Epithelial cell of esophagus (primary cell): ENCODE data around the gene CACHD1.
A peak's percentile ranks its signal among the peaks of the same experiment; 100 is the strongest.

ENCODE experiments used
- DNase-seq: peaks from one replicate; pipeline ENCODE4 v3.0.0; 2010; ENCODE audit warnings: low read depth
- H3K4me3 ChIP-seq: 2 replicates; pipeline ENCODE4 v1.5.1; 2011; ENCODE audit warnings: mild to moderate bottlenecking, low read length, control low read depth
- CTCF ChIP-seq: IDR thresholded peaks from 2 replicates; pipeline ENCODE4 v1.5.1; 2011; ENCODE audit warnings: low read depth, mild to moderate bottlenecking, low read length, control low read depth, inconsistent platforms; ENCODE audit not compliant: insufficient read depth; ENCODE audit errors: missing control alignments

The CACHD1 gene

DNA sequence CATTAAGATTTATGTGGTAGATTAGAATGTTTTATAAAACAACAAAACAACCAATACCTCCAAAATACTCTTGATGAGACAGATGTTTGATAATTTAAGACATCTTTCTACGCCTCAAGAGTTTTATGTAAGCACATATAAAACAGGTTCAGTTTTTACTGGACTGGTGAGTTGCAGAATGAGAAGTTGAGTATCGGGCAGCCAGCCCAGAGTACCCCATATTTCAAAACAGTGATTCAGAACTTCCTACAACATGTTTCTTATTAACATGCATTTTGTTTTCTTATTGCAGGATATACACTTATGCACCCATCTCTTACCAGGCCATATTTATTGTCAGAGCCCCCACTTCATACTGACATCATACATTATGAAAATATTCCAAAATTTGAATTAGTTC is 183.5 kb downstream of the CACHD1 start:
- no peak for TF ChIP-seq CTCF
- H3K4me3 ChIP-seq, result no peak overlapping the region
- DNase-seq, result no peak

- TF ChIP-seq CTCF, result no peak
- DNase-seq, result peak; percentile 61
- H3K4me3 ChIP-seq, result no peak overlapping the region
These were observed 184.8 kb downstream of the CACHD1 start for GRCh38 chr1:64654519-64655341.

DNA sequence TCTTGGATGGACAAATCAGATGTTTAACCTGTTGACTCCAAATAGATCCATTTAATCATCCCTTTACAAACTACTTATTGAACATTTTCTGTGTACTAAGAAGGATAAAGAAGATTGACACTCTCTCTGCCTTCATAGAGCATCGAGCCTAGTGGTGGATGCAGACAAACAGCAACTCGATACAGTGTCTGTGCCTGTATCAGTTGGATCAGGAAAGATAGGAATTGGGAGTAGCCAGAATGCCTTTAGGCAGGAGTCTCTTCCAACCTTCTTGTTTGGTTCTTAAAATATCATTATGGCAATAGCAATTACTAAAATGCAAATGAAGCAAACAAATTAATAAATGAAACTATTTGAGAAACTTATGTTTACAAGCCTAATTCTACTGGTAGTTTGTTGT is 185.9 kb downstream of the CACHD1 start:
- no peak overlapping the region for H3K4me3 ChIP-seq
- TF ChIP-seq CTCF, result no peak
- DNase-seq, result no peak

DNA sequence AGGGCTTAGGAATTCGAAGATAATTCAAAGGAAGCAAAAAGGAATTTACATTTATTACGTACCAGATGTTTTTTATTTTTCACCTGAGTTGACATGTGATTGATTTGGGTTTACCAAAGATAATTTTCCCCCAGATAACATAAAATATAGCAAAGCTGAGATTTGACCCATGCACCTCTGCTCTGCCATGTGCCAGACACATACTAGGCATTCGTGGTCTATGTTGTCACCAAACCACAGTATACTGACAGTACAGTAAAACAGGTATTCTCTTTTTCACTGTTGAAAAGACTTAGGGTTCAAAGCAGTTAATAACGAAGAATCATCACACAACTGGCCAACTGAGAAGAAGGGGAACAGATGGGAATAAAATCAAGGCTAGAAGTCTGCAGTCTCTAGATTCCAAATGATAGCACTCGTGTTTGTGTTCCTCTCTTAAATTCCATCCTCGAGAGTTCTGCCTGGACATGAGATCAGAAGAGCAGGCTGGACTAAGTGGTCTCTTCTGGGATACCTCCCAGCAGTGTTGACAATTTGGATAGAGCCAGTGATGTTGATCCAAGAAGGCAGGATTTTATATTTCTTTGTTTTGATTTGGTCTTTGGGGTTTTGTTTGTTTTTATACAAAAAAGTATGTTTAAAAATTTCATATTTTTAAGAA is 189.7 kb downstream of the CACHD1 start:
- no peak overlapping the region for H3K4me3 ChIP-seq
- no peak for TF ChIP-seq CTCF
- DNase-seq, result no peak

DNA sequence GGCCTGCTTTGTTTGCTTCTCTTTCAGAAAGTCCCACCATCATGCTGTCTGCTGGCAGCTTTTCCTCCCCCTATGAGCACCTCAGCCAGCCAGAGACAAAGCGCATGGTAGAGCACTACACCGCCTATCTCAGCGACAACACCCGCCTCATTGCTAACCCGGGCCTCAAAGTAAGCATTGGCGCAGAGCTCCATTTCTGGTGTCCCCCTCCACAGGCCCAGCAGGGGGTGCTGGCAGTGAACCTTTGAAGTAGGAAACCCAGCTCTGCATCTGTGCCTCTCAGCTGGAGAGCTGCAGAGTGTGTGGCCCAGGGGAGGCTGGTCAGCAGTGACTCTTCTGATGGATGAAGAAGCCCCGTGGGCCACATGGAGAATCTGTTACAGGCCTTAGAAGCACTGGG is 193.7 kb downstream of the CACHD1 start:
- no peak overlapping the region for H3K4me3 ChIP-seq
- DNase-seq, result no peak
- TF ChIP-seq CTCF, result no peak

- no peak for DNase-seq
- TF ChIP-seq CTCF, result no peak
- H3K4me3 ChIP-seq, result no peak overlapping the region
These were observed 194.4 kb downstream of the CACHD1 start for GRCh38 chr1:64664299-64664698.
